ENCODE results near the gene PIGT.

The PIGT gene

GRCh38 chr20:45372241-45372640 is 43.7 kb upstream of the PIGT start:
- no peak for DNase-seq
- Histone ChIP-seq H3K9me3 (ENCODE audit: control extremely low read depth in 1 of 5, control insufficient read depth in 4 of 5, insufficient read depth in 2 of 5, low read depth in 1 of 5, low read length in 4 of 5) (no peaks in the 10 kb centered on the region), H3K27me3 (replicated peaks in 2 of 5; ENCODE audit: control insufficient read depth in 4 of 5, insufficient read depth in 5 of 5, low read length in 4 of 5) (no peaks in the 10 kb centered on the region), H3K36me3 (ENCODE audit: control insufficient read depth in 4 of 4, insufficient read depth in 4 of 4, low read length in 3 of 4) (peaks cover 0 to 18% (median 7%) of the 10 kb centered on the region in 4 experiments), H3K27ac (ENCODE audit: insufficient read depth in 1 of 2, low read depth in 1 of 2, low read length in 2 of 2, poor library complexity in 1 of 2, severe bottlenecking in 2 of 2) (no peak overlapping the region), H3K4me1 (ENCODE audit: control extremely low read depth in 1 of 4, control insufficient read depth in 4 of 4, insufficient read depth in 4 of 4, low read length in 3 of 4) (peaks cover 10 to 27% (median 22%) of the 10 kb centered on the region in 4 experiments), H3K4me3 (ENCODE audit: control insufficient read depth in 1 of 7, extremely low read depth in 1 of 7, insufficient read depth in 4 of 7, low read depth in 2 of 7, low read length in 6 of 7) (peak overlapping the region in 2 of 7 experiments; percentile 78 to 88)
- ChIA-PET CTCF (interaction anchor here (0.8 to 22.7 kb wide), 14 partner anchors 10 to 329 kb away, joined by 3 to 353 read pairs (median 12); partner anchors contain the start of genes DBNDD2 and SYS1), POLR2A (interaction anchor here (0.6 to 2.2 kb wide), 4 partner anchors 9 to 64 kb away, joined by 3 to 12 read pairs (median 4); partner anchors contain the start of genes PIGT and SYS1)
- WGBS (ENCODE audit: insufficient coverage) = 98% methylated on average over 9 of the region's 10 CpGs

DNA sequence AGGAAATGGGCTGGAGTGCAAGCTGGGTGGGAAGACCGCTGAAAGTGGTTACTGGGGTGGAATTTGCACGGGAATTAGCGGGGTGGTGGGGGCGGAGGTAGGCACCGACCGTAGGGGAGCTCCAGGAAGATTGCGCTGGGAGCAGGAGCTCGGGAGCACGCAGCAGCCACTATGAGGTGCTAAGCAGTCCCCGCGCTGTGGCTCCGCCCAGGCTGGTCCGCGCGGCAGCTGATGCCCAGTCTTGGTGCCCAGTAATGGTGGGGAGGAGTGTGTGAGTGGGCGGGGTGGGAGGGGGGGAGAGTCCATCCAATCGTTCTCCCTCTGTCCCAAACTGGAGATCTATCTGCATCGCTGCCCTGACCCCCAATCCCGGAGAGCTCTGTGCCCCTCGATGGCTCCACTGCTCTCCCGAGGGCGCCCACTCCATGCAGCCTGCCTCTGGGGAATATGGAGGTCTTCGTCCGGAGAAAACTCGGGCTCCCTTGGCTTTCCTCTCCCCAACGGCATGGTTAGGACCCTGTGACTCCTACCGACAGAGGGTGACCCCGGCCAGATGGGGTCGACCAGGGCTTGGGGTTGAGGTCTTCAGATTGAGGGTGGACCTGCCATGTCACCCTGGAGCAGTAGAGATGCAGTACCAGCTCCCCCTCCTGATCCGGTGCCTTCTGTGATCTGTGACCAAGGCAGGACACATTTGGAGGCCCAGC is 43.1 kb upstream of the PIGT start:
- DNase-seq = no peak
- H3K36me3 ChIP-seq (ENCODE audit: control insufficient read depth in 4 of 4, insufficient read depth in 4 of 4, low read length in 3 of 4) = peaks cover 0 to 13% (median 4%) of the 10 kb centered on the region in 4 experiments
- H3K4me3 ChIP-seq (ENCODE audit: control insufficient read depth in 1 of 7, extremely low read depth in 1 of 7, insufficient read depth in 4 of 7, low read depth in 2 of 7, low read length in 6 of 7) = peak overlapping the region in 6 of 7 experiments; percentile 53 to 88 (median 66)
- WGBS (ENCODE audit: insufficient coverage) = 35% methylated on average over 21 of the region's 30 CpGs
- ChIA-PET CTCF (interaction anchor here (0.7 to 22.7 kb wide), 18 partner anchors 10 to 98 kb away, joined by 4 to 353 read pairs (median 8); partner anchors contain the start of genes DBNDD2 and SYS1), POLR2A (interaction anchor here (0.6 to 2.2 kb wide), 3 partner anchors 10 to 64 kb away, joined by 4 to 12 read pairs (median 5); partner anchors contain the start of gene SYS1)
- peaks cover 8 to 22% (median 17%) of the 10 kb centered on the region in 4 experiments for H3K4me1 ChIP-seq (ENCODE audit: control extremely low read depth in 1 of 4, control insufficient read depth in 4 of 4, insufficient read depth in 4 of 4, low read length in 3 of 4)
- no peaks in the 10 kb centered on the region for H3K27me3 ChIP-seq (replicated peaks in 2 of 5; ENCODE audit: control insufficient read depth in 4 of 5, insufficient read depth in 5 of 5, low read length in 4 of 5)
- H3K9me3 ChIP-seq (ENCODE audit: control extremely low read depth in 1 of 5, control insufficient read depth in 4 of 5, insufficient read depth in 2 of 5, low read depth in 1 of 5, low read length in 4 of 5) = no peaks in the 10 kb centered on the region
- H3K27ac ChIP-seq (ENCODE audit: insufficient read depth in 1 of 2, low read depth in 1 of 2, low read length in 2 of 2, poor library complexity in 1 of 2, severe bottlenecking in 2 of 2) = no peak overlapping the region

- ChIA-PET POLR2A (interaction anchor here (0.8 to 2.2 kb wide), 4 partner anchors 11 to 63 kb away, joined by 3 to 12 read pairs (median 4); partner anchors contain the start of gene SYS1), CTCF (interaction anchor here (0.7 to 22.7 kb wide), 25 partner anchors 11 to 113 kb away, joined by 3 to 353 read pairs (median 6); partner anchors contain the start of genes DBNDD2 and SYS1)
- DNase-seq = peak; percentile 87 to 90 (median 89)
- Histone ChIP-seq H3K36me3 (ENCODE audit: control insufficient read depth in 4 of 4, insufficient read depth in 4 of 4, low read length in 3 of 4) (peaks cover 0 to 6% (median under 1%) of the 10 kb centered on the region in 4 experiments), H3K4me1 (ENCODE audit: control extremely low read depth in 1 of 4, control insufficient read depth in 4 of 4, insufficient read depth in 4 of 4, low read length in 3 of 4) (peaks cover 3 to 14% (median 12%) of the 10 kb centered on the region in 4 experiments), H3K27ac (ENCODE audit: insufficient read depth in 1 of 2, low read depth in 1 of 2, low read length in 2 of 2, poor library complexity in 1 of 2, severe bottlenecking in 2 of 2) (no peak overlapping the region), H3K4me3 (ENCODE audit: control insufficient read depth in 1 of 7, extremely low read depth in 1 of 7, insufficient read depth in 4 of 7, low read depth in 2 of 7, low read length in 6 of 7) (peak overlapping the region; percentile 34 to 88 (median 63)), H3K27me3 (replicated peaks in 2 of 5; ENCODE audit: control insufficient read depth in 4 of 5, insufficient read depth in 5 of 5, low read length in 4 of 5) (no peaks in the 10 kb centered on the region), H3K9me3 (ENCODE audit: control extremely low read depth in 1 of 5, control insufficient read depth in 4 of 5, insufficient read depth in 2 of 5, low read depth in 1 of 5, low read length in 4 of 5) (no peaks in the 10 kb centered on the region)
- 3% methylated on average over 14 of the region's 38 CpGs for whole genome bisulfite sequencing (ENCODE audit: insufficient coverage)
Measured at GRCh38 chr20:45373353-45374100, 42.4 kb upstream of the PIGT start.

- DNase-seq = no peak
- peaks cover under 1 to 13% (median 10%) of the 10 kb centered on the region in 4 experiments for H3K4me1 ChIP-seq (ENCODE audit: control extremely low read depth in 1 of 4, control insufficient read depth in 4 of 4, insufficient read depth in 4 of 4, low read length in 3 of 4)
- no peaks in the 10 kb centered on the region for H3K9me3 ChIP-seq (ENCODE audit: control extremely low read depth in 1 of 5, control insufficient read depth in 4 of 5, insufficient read depth in 2 of 5, low read depth in 1 of 5, low read length in 4 of 5)
- CTCF ChIA-PET = interaction anchor here (1.0 to 22.7 kb wide), 23 partner anchors 12 to 397 kb away, joined by 3 to 353 read pairs (median 6); partner anchors contain the start of genes DBNDD2 and SYS1
- 46% methylated on average over 8 of the region's 9 CpGs for WGBS (ENCODE audit: insufficient coverage)
- H3K4me3 ChIP-seq (ENCODE audit: control insufficient read depth in 1 of 7, extremely low read depth in 1 of 7, insufficient read depth in 4 of 7, low read depth in 2 of 7, low read length in 6 of 7) = peak overlapping the region in 4 of 7 experiments; percentile 62 to 88 (median 74)
- H3K27ac ChIP-seq (ENCODE audit: insufficient read depth in 1 of 2, low read depth in 1 of 2, low read length in 2 of 2, poor library complexity in 1 of 2, severe bottlenecking in 2 of 2) = no peak overlapping the region
- POLR2A ChIA-PET = interaction anchor here (0.8 to 2.2 kb wide), 3 partner anchors 38 to 63 kb away, joined by 3 to 12 read pairs (median 3); no protein-coding TSS in a partner anchor
- H3K27me3 ChIP-seq (replicated peaks in 2 of 5; ENCODE audit: control insufficient read depth in 4 of 5, insufficient read depth in 5 of 5, low read length in 4 of 5) = no peaks in the 10 kb centered on the region
- peaks cover 0 to 4% (median 0%) of the 10 kb centered on the region in 4 experiments for H3K36me3 ChIP-seq (ENCODE audit: control insufficient read depth in 4 of 4, insufficient read depth in 4 of 4, low read length in 3 of 4)
Measured at GRCh38 chr20:45374101-45374467, 41.9 kb upstream of the PIGT start.

GRCh38 chr20:45374966-45375365 is 41.0 kb upstream of the PIGT start:
- DNase-seq = no peak

GRCh38 chr20:45377269-45377668 is 38.7 kb upstream of the PIGT start:
- Histone ChIP-seq H3K27me3 (replicated peaks in 2 of 5; ENCODE audit: control insufficient read depth in 4 of 5, insufficient read depth in 5 of 5, low read length in 4 of 5) (no peaks in the 10 kb centered on the region), H3K4me1 (ENCODE audit: control extremely low read depth in 1 of 4, control insufficient read depth in 4 of 4, insufficient read depth in 4 of 4, low read length in 3 of 4) (peaks cover 0 to 13% (median 10%) of the 10 kb centered on the region in 4 experiments), H3K27ac (ENCODE audit: insufficient read depth in 1 of 2, low read depth in 1 of 2, low read length in 2 of 2, poor library complexity in 1 of 2, severe bottlenecking in 2 of 2) (no peak overlapping the region), H3K36me3 (ENCODE audit: control insufficient read depth in 4 of 4, insufficient read depth in 4 of 4, low read length in 3 of 4) (no peaks in the 10 kb centered on the region), H3K4me3 (ENCODE audit: control insufficient read depth in 1 of 7, extremely low read depth in 1 of 7, insufficient read depth in 4 of 7, low read depth in 2 of 7, low read length in 6 of 7) (no peak overlapping the region), H3K9me3 (ENCODE audit: control extremely low read depth in 1 of 5, control insufficient read depth in 4 of 5, insufficient read depth in 2 of 5, low read depth in 1 of 5, low read length in 4 of 5) (no peaks in the 10 kb centered on the region)
- ChIA-PET POLR2A (no interaction called here), CTCF (interaction anchor here (0.6 to 22.7 kb wide), 7 partner anchors 10 to 374 kb away, joined by 3 to 353 read pairs (median 4); partner anchors contain the start of gene DBNDD2)
- 96% methylated on average over 10 of the region's 11 CpGs for WGBS (ENCODE audit: insufficient coverage)
- no peak for DNase-seq

More at GRCh38 chr20:45374966-45375365, 41.0 kb upstream of the PIGT start:
- H3K36me3 ChIP-seq (ENCODE audit: control insufficient read depth in 4 of 4, insufficient read depth in 4 of 4, low read length in 3 of 4) = peaks cover 0 to 4% (median 0%) of the 10 kb centered on the region in 4 experiments
- ChIA-PET POLR2A (no interaction called here), CTCF (interaction anchor here (1.8 to 22.7 kb wide), 10 partner anchors 12 to 396 kb away, joined by 6 to 353 read pairs (median 28); partner anchors contain the start of genes DBNDD2 and SYS1)
- WGBS (ENCODE audit: insufficient coverage) = 100% methylated on average over 14 of the region's 14 CpGs
- H3K9me3 ChIP-seq (ENCODE audit: control extremely low read depth in 1 of 5, control insufficient read depth in 4 of 5, insufficient read depth in 2 of 5, low read depth in 1 of 5, low read length in 4 of 5) = no peaks in the 10 kb centered on the region
- H3K27ac ChIP-seq (ENCODE audit: insufficient read depth in 1 of 2, low read depth in 1 of 2, low read length in 2 of 2, poor library complexity in 1 of 2, severe bottlenecking in 2 of 2) = no peak overlapping the region
- H3K27me3 ChIP-seq (replicated peaks in 2 of 5; ENCODE audit: control insufficient read depth in 4 of 5, insufficient read depth in 5 of 5, low read length in 4 of 5) = no peaks in the 10 kb centered on the region
- H3K4me3 ChIP-seq (ENCODE audit: control insufficient read depth in 1 of 7, extremely low read depth in 1 of 7, insufficient read depth in 4 of 7, low read depth in 2 of 7, low read length in 6 of 7) = no peak overlapping the region
- H3K4me1 ChIP-seq (ENCODE audit: control extremely low read depth in 1 of 4, control insufficient read depth in 4 of 4, insufficient read depth in 4 of 4, low read length in 3 of 4) = peaks cover 0 to 13% (median 10%) of the 10 kb centered on the region in 4 experiments

All from common myeloid progenitor, CD34-positive (primary cell).